ENCODE data around the gene PIGT. TPM values are rescaled to one million over a fixed set of nuclear protein-coding genes. Genes with fewer than 3 reads are reported as not detected.
"Not testable (repeated sequence)": the region's sequence is repeated elsewhere in the genome, so short reads cannot be mapped to it uniquely, and the experiment has no call there.

The PIGT gene
- total RNA-seq, 2 experiments from 2014 or later = 89.2 to 104 TPM

GRCh38 chr20:45470937-45471336 is 55.0 kb downstream of the PIGT start:
- CTCF ChIA-PET (ENCODE audit: unreplicated experiment) = no interaction called here
- no peak overlapping the region for H3K4me3 ChIP-seq (ENCODE audit: low read depth, low read length, poor library complexity, severe bottlenecking)
- H3K4me2 ChIP-seq (ENCODE audit: low read length) = no peak overlapping the region
- no peak for DNase-seq (ENCODE audit: low spot score)
- POLR2A ChIA-PET = no interaction called here
- no peaks in the 10 kb centered on the region for H4K20me1 ChIP-seq (ENCODE audit: insufficient read depth, low read length)
- no peaks in the 10 kb centered on the region for H3K4me1 ChIP-seq (ENCODE audit: insufficient read depth, low read length, poor library complexity, severe bottlenecking)
- H2AFZ ChIP-seq (ENCODE audit: low read length) = no peak overlapping the region
- no peaks in the 10 kb centered on the region for H3K79me2 ChIP-seq (ENCODE audit: insufficient read depth, low read depth, low read length)
- intact Hi-C loops (cut with micrococcal nuclease; ENCODE audit: unreplicated experiment) = no loop called here
- no peak overlapping the region for H3K27ac ChIP-seq (ENCODE audit: low read depth, low read length, poor library complexity, severe bottlenecking)
- TF ChIP-seq CTCF (conservative IDR thresholded peaks at IDR 0.05; ENCODE audit: low read length) = no peak; the same call in 1 of the 2 replicates
- TF ChIP-seq EZH2phosphoT487 (IDR thresholded peaks at IDR 0.05; ENCODE audit: borderline replicate concordance, low read depth, low read length) = no peak
- no TSS peak for BruUV-seq (replicated peaks)
- H3K9me2 ChIP-seq (ENCODE audit: insufficient read depth, low read length) = no peaks in the 10 kb centered on the region
- H3K9me3 ChIP-seq (ENCODE audit: low read length) = no peaks in the 10 kb centered on the region
- no peaks in the 10 kb centered on the region for H3K36me3 ChIP-seq (ENCODE audit: insufficient read depth, low read length)

GRCh38 chr20:45472286-45472685 is 56.3 kb downstream of the PIGT start:
- POLR2A ChIA-PET = not testable (repeated sequence)

More at GRCh38 chr20:45472286-45472685, 56.3 kb downstream of the PIGT start:
- BruUV-seq (replicated peaks); H3K79me2 ChIP-seq (ENCODE audit: insufficient read depth, low read depth, low read length); H3K9me3 ChIP-seq (ENCODE audit: low read length); H3K4me3 ChIP-seq (ENCODE audit: low read depth, low read length, poor library complexity, severe bottlenecking); CTCF ChIA-PET (ENCODE audit: unreplicated experiment); H2AFZ ChIP-seq (ENCODE audit: low read length); H4K20me1 ChIP-seq (ENCODE audit: insufficient read depth, low read length); H3K4me2 ChIP-seq (ENCODE audit: low read length); H3K9me2 ChIP-seq (ENCODE audit: insufficient read depth, low read length); intact Hi-C loops (cut with micrococcal nuclease; ENCODE audit: unreplicated experiment); H3K27ac ChIP-seq (ENCODE audit: low read depth, low read length, poor library complexity, severe bottlenecking); H3K36me3 ChIP-seq (ENCODE audit: insufficient read depth, low read length); DNase-seq (ENCODE audit: low spot score); H3K4me1 ChIP-seq (ENCODE audit: insufficient read depth, low read length, poor library complexity, severe bottlenecking): not testable (repeated sequence)

Small RNA genes lying within 50 kb of the gene (microRNA-seq; reads per million reads assigned to microRNA genes)
- gene MIR6812 (ENCODE audit: borderline replicate concordance) = 3.8 reads per million

Small RNA genes lying within 50 kb of the gene (small RNA-seq; reads per million reads assigned to genes)
- not detected for gene MIR6812

Other genes with a start within 250 kb of the PIGT start
- gene PI3, start 241.2 kb upstream of the PIGT start, total RNA-seq (2014; rRNA removed; shearing (Covaris generic)) = not detected in 2 replicates
- gene PI3, start 241.2 kb upstream of the PIGT start, total RNA-seq (2022) = not detected in 2 replicates
- gene SEMG1, start 209.1 kb upstream of the PIGT start, total RNA-seq (2014; rRNA removed; shearing (Covaris generic)) = not detected in 2 replicates
- not detected in 2 replicates for gene SEMG1, start 209.1 kb upstream of the PIGT start, total RNA-seq (2022)
- not detected in 2 replicates for gene SEMG2, start 194.8 kb upstream of the PIGT start, total RNA-seq (2014; rRNA removed; shearing (Covaris generic))
- not detected in 2 replicates for gene SEMG2, start 194.8 kb upstream of the PIGT start, total RNA-seq (2022)
- gene SLPI, start 161.6 kb upstream of the PIGT start, total RNA-seq (2014; rRNA removed; shearing (Covaris generic)) = not detected in 2 replicates
- gene SLPI, start 161.6 kb upstream of the PIGT start, total RNA-seq (2022) = not detected in 2 replicates
- gene RBPJL, start 109.3 kb upstream of the PIGT start, total RNA-seq (2014; rRNA removed; shearing (Covaris generic)) = not detected in 2 replicates
- gene RBPJL, start 109.3 kb upstream of the PIGT start, total RNA-seq (2022) = not detected in 2 replicates
- 0.38 TPM in 1 of 2 replicates, not detected in the other for gene MATN4, start 107.8 kb upstream of the PIGT start, total RNA-seq (2014; rRNA removed; shearing (Covaris generic))
- 0.24 TPM in 1 of 2 replicates, not detected in the other for gene MATN4, start 107.8 kb upstream of the PIGT start, total RNA-seq (2022)
- gene SDC4, start 67.7 kb upstream of the PIGT start, total RNA-seq (2014; rRNA removed; shearing (Covaris generic)) = not detected in 2 replicates
- gene SDC4, start 67.7 kb upstream of the PIGT start, total RNA-seq (2022) = not detected in 2 replicates
- 22.3 and 37.6 TPM in 2 replicates for gene SYS1, start 53.0 kb upstream of the PIGT start, total RNA-seq (2014; rRNA removed; shearing (Covaris generic))
- 8.6 and 9.6 TPM in 2 replicates for gene SYS1, start 53.0 kb upstream of the PIGT start, total RNA-seq (2022)
- gene TP53TG5, start 37.8 kb upstream of the PIGT start, total RNA-seq (2014; rRNA removed; shearing (Covaris generic)) = not detected in 2 replicates
- not detected in 2 replicates for gene TP53TG5, start 37.8 kb upstream of the PIGT start, total RNA-seq (2022)
- 0.57 TPM in 1 of 2 replicates, not detected in the other for gene DBNDD2, start 7.9 kb upstream of the PIGT start, total RNA-seq (2014; rRNA removed; shearing (Covaris generic))
- not detected in 2 replicates for gene DBNDD2, start 7.9 kb upstream of the PIGT start, total RNA-seq (2022)
- gene WFDC2, start 53.6 kb downstream of the PIGT start, total RNA-seq (2014; rRNA removed; shearing (Covaris generic)) = 4.4 TPM in 1 of 2 replicates, not detected in the other
- gene WFDC2, start 53.6 kb downstream of the PIGT start, total RNA-seq (2022) = 0.46 TPM in 1 of 2 replicates, not detected in the other
- gene SPINT3, start 99.5 kb downstream of the PIGT start, total RNA-seq (2014; rRNA removed; shearing (Covaris generic)) = not detected in 2 replicates
- gene SPINT3, start 99.5 kb downstream of the PIGT start, total RNA-seq (2022) = not detected in 2 replicates
- gene WFDC6, start 123.3 kb downstream of the PIGT start, total RNA-seq (2014; rRNA removed; shearing (Covaris generic)) = not detected in 2 replicates
- gene WFDC6, start 123.3 kb downstream of the PIGT start, total RNA-seq (2022) = not detected in 2 replicates
- not detected in 2 replicates for gene EPPIN, start 131.3 kb downstream of the PIGT start, total RNA-seq (2014; rRNA removed; shearing (Covaris generic))
- gene EPPIN, start 131.3 kb downstream of the PIGT start, total RNA-seq (2022) = not detected in 2 replicates
- gene WFDC8, start 163.1 kb downstream of the PIGT start, total RNA-seq (2014; rRNA removed; shearing (Covaris generic)) = not detected in 2 replicates
- gene WFDC8, start 163.1 kb downstream of the PIGT start, total RNA-seq (2022) = not detected in 2 replicates
- gene WFDC10A, start 213.6 kb downstream of the PIGT start, total RNA-seq (2014; rRNA removed; shearing (Covaris generic)) = not detected in 2 replicates
- not detected in 2 replicates for gene WFDC10A, start 213.6 kb downstream of the PIGT start, total RNA-seq (2022)
- gene WFDC9, start 215.1 kb downstream of the PIGT start, total RNA-seq (2014; rRNA removed; shearing (Covaris generic)) = not detected in 2 replicates
- gene WFDC9, start 215.1 kb downstream of the PIGT start, total RNA-seq (2022) = not detected in 2 replicates